Measurements from ENCODE around the gene FBXL17. TPM values are rescaled to one million over a fixed set of nuclear protein-coding genes. Genes with fewer than 3 reads are reported as not detected.

FBXL17 gene
- total and polyA plus RNA-seq, 2 donors (not counting 1 experiment from before 2014, with no cell fraction given): 7.3 to 40.3 TPM

GRCh38 chr5:108025957-108026356, 355.9 kb downstream of the FBXL17 start:
- H3K4me1 Mint-ChIP-seq: no peaks in the 10 kb centered on the region
- Histone ChIP-seq H3K27me3 (replicated peaks in 1 of 4; ENCODE audit: control extremely low read depth in 1 of 4, control insufficient read depth in 3 of 4, insufficient read depth in 4 of 4, low read length in 3 of 4) (no peaks in the 10 kb centered on the region), H4K20me1 (ENCODE audit: control insufficient read depth, insufficient read depth, low read length, poor library complexity, severe bottlenecking) (no peaks in the 10 kb centered on the region), H2AFZ (ENCODE audit: insufficient read depth, low read depth, low read length, poor library complexity, severe bottlenecking) (no peak overlapping the region), H3K4me3 (ENCODE audit: control extremely low read depth in 1 of 5, extremely low read depth in 1 of 5, insufficient read depth in 1 of 5, low read depth in 2 of 5, low read length in 4 of 5) (no peak overlapping the region), H3K36me3 (replicated peaks in 1 of 2; ENCODE audit: control extremely low read depth in 1 of 2, control insufficient read depth in 1 of 2, extremely low read depth in 1 of 2, insufficient read depth in 2 of 2, low read length in 1 of 2) (no peaks in the 10 kb centered on the region), H3K4me1 (ENCODE audit: control insufficient read depth in 2 of 2, insufficient read depth in 2 of 2, low read length in 2 of 2) (no peaks in the 10 kb centered on the region), H3K27ac (ENCODE audit: low read length in 2 of 2) (no peak overlapping the region), H3K9me3 (ENCODE audit: control extremely low read depth in 1 of 3, control insufficient read depth in 2 of 3, insufficient read depth in 1 of 3, low read length in 2 of 3) (no peaks in the 10 kb centered on the region), H3K9ac (ENCODE audit: low read length) (no peak overlapping the region), H3K4me2 (replicated peaks; ENCODE audit: low read depth, low read length, poor library complexity, severe bottlenecking) (no peak overlapping the region), H3K79me2 (ENCODE audit: control insufficient read depth, insufficient read depth, low read length) (no peaks in the 10 kb centered on the region)
- H3K27me3 Mint-ChIP-seq: no peaks in the 10 kb centered on the region
- no peak overlapping the region for H3K4me3 Mint-ChIP-seq
- H3K9me3 Mint-ChIP-seq (ENCODE audit: insufficient read depth): no peaks in the 10 kb centered on the region
- no peak for DNase-seq
- WGBS (ENCODE audit: insufficient coverage): no CpG with 5 or more reads among the region's 2 CpGs
- intact Hi-C loops (cut with micrococcal nuclease): no loop called here
- ChIA-PET CTCF (interaction anchor here (0.7 kb wide), 2 partner anchors 34 to 340 kb away, joined by 3 read pairs; no protein-coding TSS in a partner anchor), POLR2A (no interaction called here)
- TF ChIP-seq CTCF (IDR thresholded peaks at IDR 0.05): no peak
- TF ChIP-seq EZH2 (IDR thresholded peaks at IDR 0.05; ENCODE audit: borderline replicate concordance, insufficient read depth, low read depth, low read length, poor library complexity, severe bottlenecking): no peak
- H3K27ac Mint-ChIP-seq: no peak overlapping the region
- no peak for ATAC-seq (ENCODE audit: low read depth)

DNA sequence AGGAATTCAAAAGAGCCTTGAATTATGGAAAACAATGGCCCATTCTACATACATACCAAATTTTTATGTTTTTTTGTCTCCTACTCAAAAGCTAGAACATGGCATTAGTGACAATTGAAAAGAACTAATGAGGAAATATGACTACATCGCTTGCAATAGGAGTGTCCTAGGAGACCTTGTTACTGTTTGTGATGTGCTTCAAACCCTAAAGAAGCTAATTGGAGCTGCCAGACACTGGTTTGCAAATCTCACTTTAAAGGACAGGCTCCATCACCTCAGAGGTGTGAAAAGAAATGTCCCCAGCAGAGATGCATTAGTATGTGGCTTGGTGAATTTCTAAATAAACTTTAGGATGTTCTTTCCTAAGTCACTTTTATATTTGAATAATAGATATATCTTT, 356.9 kb downstream of the FBXL17 start:
- H3K4me1 Mint-ChIP-seq: no peaks in the 10 kb centered on the region
- no peaks in the 10 kb centered on the region for H4K20me1 ChIP-seq (ENCODE audit: control insufficient read depth, insufficient read depth, low read length, poor library complexity, severe bottlenecking)
- WGBS (ENCODE audit: insufficient coverage): no CpG with 5 or more reads among the region's 1 CpG
- no peak for ATAC-seq (ENCODE audit: low read depth)
- no peak overlapping the region for H3K9ac ChIP-seq (ENCODE audit: low read length)
- H3K27me3 Mint-ChIP-seq: no peaks in the 10 kb centered on the region
- intact Hi-C loops (cut with micrococcal nuclease): no loop called here
- TF ChIP-seq CTCF (IDR thresholded peaks at IDR 0.05) (no peak), EZH2 (IDR thresholded peaks at IDR 0.05; ENCODE audit: borderline replicate concordance, insufficient read depth, low read depth, low read length, poor library complexity, severe bottlenecking) (no peak)
- ChIA-PET POLR2A (no interaction called here), CTCF (no interaction called here)
- no peaks in the 10 kb centered on the region for H3K79me2 ChIP-seq (ENCODE audit: control insufficient read depth, insufficient read depth, low read length)
- no peak overlapping the region for H2AFZ ChIP-seq (ENCODE audit: insufficient read depth, low read depth, low read length, poor library complexity, severe bottlenecking)
- no peak overlapping the region for H3K4me3 ChIP-seq (ENCODE audit: control extremely low read depth in 1 of 5, extremely low read depth in 1 of 5, insufficient read depth in 1 of 5, low read depth in 2 of 5, low read length in 4 of 5)
- no peak overlapping the region for H3K27ac Mint-ChIP-seq
- no peak for DNase-seq
- no peaks in the 10 kb centered on the region for H3K27me3 ChIP-seq (replicated peaks in 1 of 4; ENCODE audit: control extremely low read depth in 1 of 4, control insufficient read depth in 3 of 4, insufficient read depth in 4 of 4, low read length in 3 of 4)
- H3K9me3 Mint-ChIP-seq (ENCODE audit: insufficient read depth): no peaks in the 10 kb centered on the region
- H3K27ac ChIP-seq (ENCODE audit: low read length in 2 of 2): no peak overlapping the region
- no peaks in the 10 kb centered on the region for H3K9me3 ChIP-seq (ENCODE audit: control extremely low read depth in 1 of 3, control insufficient read depth in 2 of 3, insufficient read depth in 1 of 3, low read length in 2 of 3)
- H3K4me2 ChIP-seq (replicated peaks; ENCODE audit: low read depth, low read length, poor library complexity, severe bottlenecking): no peak overlapping the region
- no peak overlapping the region for H3K4me3 Mint-ChIP-seq
- no peaks in the 10 kb centered on the region for H3K4me1 ChIP-seq (ENCODE audit: control insufficient read depth in 2 of 2, insufficient read depth in 2 of 2, low read length in 2 of 2)
- no peaks in the 10 kb centered on the region for H3K36me3 ChIP-seq (replicated peaks in 1 of 2; ENCODE audit: control extremely low read depth in 1 of 2, control insufficient read depth in 1 of 2, extremely low read depth in 1 of 2, insufficient read depth in 2 of 2, low read length in 1 of 2)
